Activated CD4-positive, alpha-beta T cell treated with anti-CD3 and anti-CD28 coated beads, Interleukin-2, Interleukin-4, amounts not matched to agents 100 ng/mL and 50 ng/mL, durations not matched to agents 16 hours and 8 hours (primary cell): ENCODE data around the gene PMFBP1.

Experiments used
- DNase-seq: peaks from one replicate; pipeline ENCODE4 v3.0.0-alpha.2; 2020; ENCODE audit warnings: low spot score

Gene PMFBP1

DNA sequence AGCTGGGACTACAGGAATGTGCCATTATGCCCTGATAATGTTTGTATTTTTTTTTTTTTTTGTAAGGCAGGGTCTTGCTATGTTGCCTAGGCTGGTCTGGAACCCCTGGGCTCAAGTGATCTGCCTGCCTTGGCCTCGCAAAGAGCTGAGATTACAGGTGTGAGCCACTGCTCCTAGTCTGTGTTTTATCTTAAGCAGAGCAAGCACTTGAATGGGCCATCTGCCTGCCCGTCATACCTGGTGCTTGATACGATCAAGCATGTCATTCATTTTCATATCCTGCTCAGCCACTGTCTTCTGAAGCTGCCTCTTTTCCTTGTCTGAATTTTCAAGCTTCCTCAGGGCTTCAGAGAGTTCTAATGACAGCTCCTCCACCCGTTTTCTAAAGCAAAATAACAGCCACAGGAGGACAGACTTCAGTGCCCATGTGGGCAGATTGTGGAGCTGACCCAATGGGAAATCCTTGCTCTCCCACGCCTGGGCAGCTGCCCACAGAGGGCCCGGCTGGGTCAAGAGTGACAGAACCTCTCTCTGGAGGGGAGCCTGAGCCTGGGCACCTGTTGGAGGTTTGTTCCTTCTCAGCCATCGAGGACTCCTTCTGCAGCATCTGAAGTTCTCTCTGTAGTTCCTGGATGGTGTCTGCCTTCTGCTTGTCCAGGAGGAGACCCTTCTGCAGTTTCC, 41.8 kb downstream of the PMFBP1 start:
- no peak for DNase-seq

DNA sequence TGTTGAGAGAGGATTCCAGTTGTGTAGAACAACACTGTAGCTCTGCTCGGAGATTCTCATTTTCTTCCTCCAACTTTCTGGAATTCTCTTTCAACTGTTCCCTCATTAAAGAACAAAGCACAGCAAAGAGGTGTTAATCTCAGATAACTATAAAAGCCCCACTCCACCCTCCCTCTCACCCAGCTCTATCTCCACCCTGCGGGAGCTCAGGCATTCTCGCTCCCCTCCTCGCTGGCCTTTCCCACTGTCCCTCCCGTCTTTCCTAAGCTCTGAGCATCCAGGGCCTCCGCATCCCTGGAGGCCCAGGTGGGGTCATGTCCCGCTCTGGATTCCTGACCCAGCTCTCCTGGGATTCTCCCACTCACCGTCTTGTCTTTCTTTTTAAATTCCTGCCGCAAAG, 43.3 kb downstream of the PMFBP1 start:
- DNase-seq, result no peak

- DNase-seq, result no peak
Measured at GRCh38 chr16:72126429-72126765, 45.6 kb downstream of the PMFBP1 start.

DNA sequence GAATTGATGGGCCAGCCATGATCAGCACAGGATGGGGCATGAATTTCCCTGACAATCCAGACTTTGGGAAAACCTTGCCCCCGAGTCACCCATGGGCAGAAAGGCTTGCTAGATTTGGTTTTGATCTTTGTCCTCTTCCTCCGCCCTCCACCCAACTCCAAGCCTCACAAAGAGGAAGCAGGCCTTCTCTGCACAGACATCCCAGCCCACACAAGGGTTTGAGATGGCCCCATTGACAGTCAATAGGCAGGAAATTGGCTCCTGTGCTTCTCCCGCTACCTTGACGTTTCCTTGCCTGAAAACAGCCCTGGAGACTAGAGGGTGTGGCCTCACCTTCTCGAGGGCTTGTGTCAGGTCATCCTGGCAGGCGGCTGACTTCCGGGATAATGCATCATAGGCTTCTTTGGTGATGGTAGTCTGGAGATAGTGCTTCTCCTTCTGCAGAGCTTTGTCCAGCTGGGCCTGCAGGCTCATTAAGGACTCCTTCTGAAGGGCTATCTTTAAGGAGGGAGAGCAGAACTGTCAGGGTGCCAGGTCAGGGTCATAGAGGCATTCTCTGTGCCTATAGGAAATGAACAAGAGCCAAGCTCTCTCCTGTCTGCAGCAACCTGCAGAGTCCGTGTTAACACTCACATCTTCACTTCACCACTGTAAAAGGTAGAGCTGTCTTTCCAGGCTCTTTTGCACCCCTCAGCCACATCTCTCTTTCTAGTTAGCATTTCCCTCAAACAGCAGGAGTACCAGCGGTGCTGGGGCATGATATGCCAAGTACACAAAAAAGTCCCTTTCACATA, 46.1 kb downstream of the PMFBP1 start:
- DNase-seq, result no peak

DNA sequence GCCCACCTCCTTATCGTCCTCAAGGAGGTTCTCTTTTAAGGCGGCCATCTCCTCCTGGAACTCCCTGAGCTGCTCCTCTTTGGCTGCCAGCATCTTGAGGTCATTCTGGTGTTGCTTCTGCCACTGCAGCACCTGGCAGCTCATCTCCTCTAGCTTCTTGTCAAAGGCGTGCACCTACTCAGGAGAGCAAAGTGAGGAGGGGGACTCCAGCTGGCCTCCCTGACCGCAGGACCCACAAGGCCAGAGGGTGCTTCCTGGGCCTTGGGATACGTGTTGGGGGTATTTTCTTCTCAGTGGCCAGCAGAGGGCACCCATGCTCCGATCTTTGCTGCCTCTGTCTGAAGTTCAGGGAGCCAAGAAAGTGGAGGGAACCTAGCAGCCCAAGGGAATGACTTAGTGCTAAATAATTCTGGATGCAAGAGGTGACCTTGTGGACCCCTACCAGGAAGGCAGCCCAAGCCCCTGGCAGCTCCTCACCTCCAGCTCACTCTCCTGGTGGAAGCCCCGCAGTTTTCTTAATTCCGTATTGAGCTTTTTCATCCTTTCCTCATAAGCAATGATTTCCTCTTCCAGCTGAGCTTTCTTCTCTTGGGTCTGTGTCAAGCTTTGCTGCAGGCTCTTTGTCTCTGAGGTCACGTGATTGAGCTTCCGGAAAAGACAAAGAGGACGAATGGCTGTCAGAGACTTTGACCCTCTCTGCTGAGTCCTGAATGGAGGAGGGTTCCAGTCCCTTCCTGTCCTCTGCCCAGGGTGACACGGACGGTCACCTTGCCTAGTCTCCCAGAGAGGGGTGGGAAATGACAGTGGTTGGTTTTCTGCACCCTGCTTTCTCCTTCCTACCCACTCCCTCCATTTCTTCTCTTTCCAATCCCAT, 47.0 kb downstream of the PMFBP1 start:
- DNase-seq, result peak; percentile 59

DNA sequence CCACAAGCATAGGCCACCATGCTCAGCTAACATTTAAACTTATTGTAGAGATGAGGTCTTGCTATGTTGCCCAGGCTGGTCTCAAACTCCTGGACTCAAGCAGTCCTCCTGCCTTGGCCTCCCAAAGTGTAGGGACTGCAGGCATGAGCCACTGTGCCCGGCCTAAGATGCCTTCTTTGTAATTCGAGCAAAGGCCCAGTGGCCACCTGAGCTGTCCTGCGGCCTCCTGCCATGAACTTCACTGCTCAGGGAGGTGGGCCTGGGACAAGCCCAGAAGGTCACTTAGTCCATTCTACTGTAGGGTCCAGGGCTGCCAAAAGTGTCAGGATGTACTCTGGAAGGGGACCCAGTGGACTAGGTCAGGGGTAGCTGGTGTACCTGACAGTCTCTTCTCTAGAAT, 47.8 kb downstream of the PMFBP1 start:
- DNase-seq, result no peak

DNA sequence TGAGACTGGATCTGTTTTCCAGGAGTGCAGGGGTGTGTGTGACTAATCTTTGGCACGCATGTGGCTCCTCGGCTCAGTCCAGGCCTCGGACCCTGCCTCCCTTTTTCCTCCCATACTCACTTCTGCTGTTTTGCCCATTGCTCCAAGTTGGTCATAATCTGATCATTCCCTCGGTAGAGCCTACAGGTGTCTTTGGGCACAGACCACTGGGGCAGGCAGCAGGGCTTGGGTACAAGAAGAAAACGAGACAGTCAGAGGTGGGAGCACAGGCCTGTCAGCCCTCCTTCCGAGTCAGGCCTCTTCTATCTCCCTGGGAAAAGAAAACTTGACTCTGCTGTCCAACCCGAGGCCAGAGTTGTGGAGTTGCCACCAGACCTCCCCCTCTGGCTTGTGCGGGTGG, 48.5 kb downstream of the PMFBP1 start:
- no peak for DNase-seq

GRCh38 chr16:72122916-72123315, 49.0 kb downstream of the PMFBP1 start:
- DNase-seq, result no peak

GRCh38 chr16:72122308-72122707, 49.6 kb downstream of the PMFBP1 start:
- no peak for DNase-seq

DNA sequence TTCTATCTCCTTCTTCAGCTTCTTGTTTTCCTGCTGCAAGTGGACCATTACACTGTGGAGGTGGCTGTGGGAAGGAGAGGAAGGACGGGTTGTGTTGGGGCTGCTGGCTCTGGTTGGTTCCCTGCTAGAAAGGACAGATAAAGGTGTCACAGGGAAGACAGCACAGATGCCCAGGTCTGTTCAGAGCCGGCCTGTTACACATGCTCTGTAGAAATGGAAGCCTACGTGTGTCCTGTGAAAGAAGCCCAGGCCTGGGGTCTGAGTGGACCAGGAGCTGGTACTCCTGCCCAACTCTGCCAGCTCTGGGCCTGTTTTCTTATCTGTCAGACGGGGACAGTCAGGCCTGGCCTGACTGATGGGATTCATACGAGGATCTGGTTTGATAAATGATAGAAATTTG, 51.9 kb downstream of the PMFBP1 start:
- DNase-seq, result no peak

GRCh38 chr16:72113616-72113945, 58.4 kb downstream of the PMFBP1 start:
- no peak for DNase-seq

DNA sequence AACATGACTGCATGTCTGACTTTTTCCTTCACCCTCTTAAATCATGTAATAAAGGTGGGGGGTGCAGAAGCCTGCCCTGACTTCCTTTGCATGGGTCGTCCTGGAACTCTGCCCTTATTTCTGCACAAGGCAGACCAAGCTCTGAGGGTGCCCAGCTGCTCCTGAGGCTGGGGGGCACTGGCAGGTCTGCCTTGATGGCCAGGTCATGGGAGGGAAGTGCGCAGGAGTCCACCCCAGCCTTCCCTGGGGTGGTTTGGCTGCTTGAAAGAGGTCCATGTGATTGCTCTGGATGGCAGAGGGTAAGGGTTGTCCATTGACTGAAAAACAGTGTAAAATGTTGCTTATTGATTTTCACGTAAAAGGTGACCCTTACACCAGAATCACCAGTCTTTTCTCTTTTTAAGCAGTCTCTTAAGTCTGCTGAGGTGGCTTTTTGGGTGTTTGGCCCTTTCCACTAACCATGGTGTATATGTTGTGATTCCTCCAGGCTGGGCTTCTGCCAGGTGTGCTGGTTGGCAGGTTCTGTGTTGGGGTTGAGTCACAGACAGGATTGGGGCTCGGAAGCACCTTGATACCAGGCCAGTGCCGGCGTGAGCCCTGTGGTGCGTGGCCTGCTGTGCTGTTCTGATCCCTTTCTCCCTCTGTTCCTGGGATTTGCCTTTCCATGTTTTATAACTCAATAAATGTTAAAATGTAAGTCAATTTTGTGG, 58.9 kb downstream of the PMFBP1 start:
- DNase-seq, result no peak

GRCh38 chr16:72112452-72112792, 59.5 kb downstream of the PMFBP1 start:
- DNase-seq, result no peak

DNA sequence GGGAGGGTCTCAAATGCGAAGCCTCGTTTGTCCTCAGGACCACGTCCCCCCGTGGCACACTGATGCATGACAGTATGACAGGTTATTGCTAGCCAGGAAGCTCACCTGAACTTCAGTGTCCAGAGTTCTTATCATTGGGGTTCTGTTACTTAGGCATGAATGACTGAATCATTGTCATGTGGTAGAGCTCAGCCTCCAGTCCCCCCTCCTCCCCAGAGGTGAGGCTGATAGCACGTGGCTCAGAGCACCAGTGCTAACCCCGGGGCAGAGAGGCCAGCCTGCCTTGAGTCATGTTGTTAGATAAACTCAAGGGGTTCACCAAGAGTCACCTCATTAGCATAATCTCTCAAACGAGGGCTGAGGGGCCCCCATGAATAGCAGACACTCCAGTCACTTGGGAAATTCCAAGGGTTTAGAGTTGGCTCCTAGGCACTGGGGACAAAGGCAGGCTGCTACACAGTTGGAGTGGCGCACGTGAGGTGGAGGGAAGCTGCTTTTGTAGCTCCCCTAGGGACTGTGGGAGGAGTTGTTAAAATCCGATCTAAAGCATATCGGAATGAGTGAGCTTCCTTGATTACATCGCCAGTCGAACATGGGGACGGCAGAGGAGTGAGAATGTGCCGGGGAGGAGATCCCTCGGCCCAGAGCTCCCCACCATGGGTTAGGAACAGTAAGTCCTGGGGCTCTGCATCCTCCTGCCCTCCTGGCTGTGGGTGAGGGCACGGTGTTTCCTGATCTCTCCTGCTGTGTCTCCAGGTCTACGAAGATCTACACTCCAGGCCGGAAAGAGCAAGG, 60.1 kb downstream of the PMFBP1 start:
- no peak for DNase-seq

- no peak for DNase-seq
Measured at GRCh38 chr16:72110662-72111615, 61.0 kb downstream of the PMFBP1 start.

- no peak for DNase-seq
Measured at GRCh38 chr16:72109966-72110530, 61.9 kb downstream of the PMFBP1 start.

DNA sequence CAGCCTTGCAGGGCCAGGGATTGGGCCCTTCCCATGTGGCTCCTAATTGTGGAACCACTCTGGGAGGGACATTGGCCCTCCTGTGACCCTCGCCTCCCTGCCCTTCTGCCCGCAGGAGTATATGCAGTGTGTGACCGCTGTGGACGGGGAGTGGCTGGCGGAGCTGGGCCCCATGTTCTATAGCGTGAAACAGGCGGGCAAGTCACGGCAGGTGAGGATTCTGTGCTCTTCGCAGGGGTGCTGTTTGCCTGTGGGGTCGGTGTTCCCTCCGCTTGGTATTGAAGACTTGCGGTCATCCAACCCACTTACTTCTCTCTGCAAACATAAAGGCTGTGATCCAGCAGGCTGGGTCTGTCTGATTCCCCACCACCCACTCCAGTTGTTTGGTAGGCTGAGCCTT, 62.7 kb downstream of the PMFBP1 start:
- no peak for DNase-seq

- no peak for DNase-seq
Measured at GRCh38 chr16:72108353-72109102, 63.4 kb downstream of the PMFBP1 start.

GRCh38 chr16:72107371-72107770, 64.6 kb downstream of the PMFBP1 start:
- no peak for DNase-seq
